ENCODE measurements around the gene ST8SIA5.

- TF ChIP-seq, protein P1, sequence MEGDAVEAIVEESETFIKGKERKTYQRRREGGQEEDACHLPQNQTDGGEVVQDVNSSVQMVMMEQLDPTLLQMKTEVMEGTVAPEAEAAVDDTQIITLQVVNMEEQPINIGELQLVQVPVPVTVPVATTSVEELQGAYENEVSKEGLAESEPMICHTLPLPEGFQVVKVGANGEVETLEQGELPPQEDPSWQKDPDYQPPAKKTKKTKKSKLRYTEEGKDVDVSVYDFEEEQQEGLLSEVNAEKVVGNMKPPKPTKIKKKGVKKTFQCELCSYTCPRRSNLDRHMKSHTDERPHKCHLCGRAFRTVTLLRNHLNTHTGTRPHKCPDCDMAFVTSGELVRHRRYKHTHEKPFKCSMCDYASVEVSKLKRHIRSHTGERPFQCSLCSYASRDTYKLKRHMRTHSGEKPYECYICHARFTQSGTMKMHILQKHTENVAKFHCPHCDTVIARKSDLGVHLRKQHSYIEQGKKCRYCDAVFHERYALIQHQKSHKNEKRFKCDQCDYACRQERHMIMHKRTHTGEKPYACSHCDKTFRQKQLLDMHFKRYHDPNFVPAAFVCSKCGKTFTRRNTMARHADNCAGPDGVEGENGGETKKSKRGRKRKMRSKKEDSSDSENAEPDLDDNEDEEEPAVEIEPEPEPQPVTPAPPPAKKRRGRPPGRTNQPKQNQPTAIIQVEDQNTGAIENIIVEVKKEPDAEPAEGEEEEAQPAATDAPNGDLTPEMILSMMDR (IDR thresholded peaks at IDR 0.05; ENCODE audit: borderline replicate concordance, extremely low read depth, low read length, poor library complexity, severe bottlenecking): no peak
- TF ChIP-seq EZH2 (IDR thresholded peaks at IDR 0.05; ENCODE audit: borderline replicate concordance, low read depth, low read length, severe bottlenecking): no peak
These were observed 78.8 kb downstream of the ST8SIA5 start for GRCh38 chr18:46678041-46678440.
